Midbrain (tissue), 1 donor: ENCODE results near the gene RPS6KA2.

ENCODE experiments used
- DNase-seq: peaks from one replicate; lab custom pipeline; 2025; lab: John Stamatoyannopoulos, UW

The RPS6KA2 gene

DNA sequence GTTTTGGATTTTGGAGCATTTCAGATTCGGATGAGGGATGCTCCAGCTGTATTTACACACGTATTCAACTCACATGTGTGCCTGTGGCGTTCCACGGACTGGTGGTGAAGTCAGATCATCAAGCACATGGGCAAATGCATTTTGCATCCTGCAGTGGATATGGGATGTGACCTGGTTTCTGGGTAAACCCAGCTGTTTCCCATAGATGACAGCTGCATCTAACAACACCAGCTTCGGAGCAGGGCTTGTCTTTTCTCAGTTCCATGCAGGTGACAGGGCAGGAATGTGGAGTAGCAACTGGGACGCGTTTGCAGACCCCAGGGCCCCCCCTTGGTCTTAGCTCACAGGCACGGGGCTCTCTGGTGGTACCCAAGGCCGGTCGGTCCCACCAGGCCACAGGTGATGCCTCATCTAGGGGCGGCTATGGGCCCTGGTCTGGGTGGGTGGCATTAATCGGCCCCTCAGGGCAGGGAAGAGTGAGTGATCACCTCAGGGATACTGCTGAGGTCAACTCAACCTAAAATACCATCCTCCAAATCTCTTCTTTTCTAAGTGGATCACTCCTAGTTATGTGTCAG is 123.8 kb downstream of the RPS6KA2 start:
- DNase-seq: no peak

DNA sequence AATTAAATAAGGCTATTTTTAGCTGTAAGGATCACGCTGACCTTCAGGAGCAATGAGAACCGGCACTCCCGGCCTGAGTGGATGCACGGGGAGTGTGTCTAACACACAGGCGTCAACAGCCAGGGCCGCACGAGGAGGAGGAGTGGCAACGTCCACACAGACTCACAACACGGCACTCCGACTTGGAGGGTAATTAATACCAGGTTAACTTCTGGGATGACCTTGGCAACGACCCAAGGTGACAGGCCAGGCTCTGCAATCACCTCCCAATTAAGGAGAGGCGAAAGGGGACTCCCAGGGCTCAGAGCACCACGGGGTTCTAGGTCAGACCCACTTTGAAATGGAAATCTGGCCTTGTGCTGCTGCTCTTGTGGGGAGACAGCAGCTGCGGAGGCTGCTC is 124.6 kb downstream of the RPS6KA2 start:
- DNase-seq: no peak

DNA sequence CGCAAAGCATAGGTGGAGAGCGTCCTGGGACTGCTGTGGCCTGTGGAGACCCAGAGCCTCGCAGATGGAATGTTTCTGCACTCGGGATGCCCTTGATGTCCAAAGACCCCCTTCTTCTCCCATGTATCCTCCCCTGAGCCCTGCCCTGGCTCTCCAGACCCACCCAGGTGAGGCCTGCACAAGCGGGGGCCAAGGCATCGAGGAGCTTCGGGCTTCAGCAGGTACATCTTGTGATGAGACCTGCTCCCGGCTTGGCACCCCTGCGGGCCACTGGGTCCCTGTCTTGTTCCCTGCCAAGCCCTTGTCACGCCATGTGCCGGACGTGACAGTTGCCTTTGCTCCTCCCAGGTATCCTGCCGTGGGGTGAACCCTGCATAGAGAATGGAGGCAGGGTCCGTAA is 125.8 kb downstream of the RPS6KA2 start:
- no peak for DNase-seq

- DNase-seq: peak; percentile 71
Observed at GRCh38 chr6:166500246-166500645, 126.8 kb downstream of the RPS6KA2 start.

- no peak for DNase-seq
Observed at GRCh38 chr6:166499350-166500163, 127.5 kb downstream of the RPS6KA2 start.

- DNase-seq: no peak
Observed at GRCh38 chr6:166498661-166499349, 128.2 kb downstream of the RPS6KA2 start.

GRCh38 chr6:166498228-166498627 is 128.8 kb downstream of the RPS6KA2 start:
- no peak for DNase-seq

DNA sequence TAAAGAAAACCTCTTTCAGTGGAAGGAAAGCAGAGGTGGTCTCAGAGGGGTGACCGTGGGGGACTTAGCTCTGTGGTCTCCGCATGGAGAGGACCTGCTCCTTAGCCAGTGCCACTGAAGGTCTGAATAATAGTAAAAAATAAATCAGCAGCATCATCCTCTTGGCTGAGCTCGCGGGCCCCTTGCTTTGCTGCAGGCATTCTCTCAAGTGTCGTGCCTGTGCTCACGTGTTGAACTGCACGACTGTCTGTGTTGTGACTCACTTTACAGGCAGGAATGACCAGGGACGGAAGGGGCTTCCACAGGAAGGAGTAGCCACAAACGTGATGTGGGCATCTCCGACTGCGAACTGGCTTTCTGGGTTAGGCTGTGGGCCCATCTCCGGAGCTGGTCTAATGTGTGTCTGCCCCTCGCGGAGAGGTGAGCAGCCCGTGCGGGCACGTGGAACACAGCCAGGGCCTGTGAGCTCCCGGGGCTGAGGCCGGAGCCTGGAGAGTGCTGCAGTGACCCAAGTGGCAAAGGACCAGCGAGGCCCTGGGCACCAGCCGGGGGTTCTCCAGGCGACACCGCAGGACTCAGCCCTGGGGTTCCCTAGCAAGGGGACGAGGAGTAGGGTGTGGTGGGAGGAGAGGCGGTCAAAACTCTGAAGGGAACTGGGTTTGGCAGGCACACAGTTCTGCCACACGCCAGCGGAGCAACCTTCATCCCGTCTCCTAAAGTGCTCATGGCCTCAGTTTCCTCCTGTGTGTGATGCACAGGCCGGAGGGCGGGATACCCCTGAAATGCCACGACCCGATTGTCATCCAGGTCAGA is 129.8 kb downstream of the RPS6KA2 start:
- DNase-seq: no peak

DNA sequence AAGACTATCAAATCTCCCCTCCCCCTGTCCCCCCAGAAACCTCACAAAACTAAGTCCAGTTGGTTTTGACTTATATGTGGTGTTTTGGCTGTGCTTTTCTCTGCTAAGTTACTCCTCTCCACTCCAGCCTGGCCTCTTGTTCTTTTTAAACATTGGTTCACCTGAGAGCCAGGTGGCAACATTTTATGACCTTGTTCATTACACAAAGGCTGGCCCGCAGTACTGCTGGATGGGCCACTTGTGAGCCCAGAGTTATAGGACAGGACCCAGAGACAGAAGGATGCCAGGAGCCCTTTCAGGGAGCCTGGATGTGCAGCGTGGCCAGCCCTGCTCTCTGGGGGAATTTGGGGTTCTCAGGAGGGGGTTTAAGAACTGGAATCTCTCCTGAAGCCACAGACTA is 130.6 kb downstream of the RPS6KA2 start:
- no peak for DNase-seq

- no peak for DNase-seq
Observed at GRCh38 chr6:166495487-166496314, 131.3 kb downstream of the RPS6KA2 start.

DNA sequence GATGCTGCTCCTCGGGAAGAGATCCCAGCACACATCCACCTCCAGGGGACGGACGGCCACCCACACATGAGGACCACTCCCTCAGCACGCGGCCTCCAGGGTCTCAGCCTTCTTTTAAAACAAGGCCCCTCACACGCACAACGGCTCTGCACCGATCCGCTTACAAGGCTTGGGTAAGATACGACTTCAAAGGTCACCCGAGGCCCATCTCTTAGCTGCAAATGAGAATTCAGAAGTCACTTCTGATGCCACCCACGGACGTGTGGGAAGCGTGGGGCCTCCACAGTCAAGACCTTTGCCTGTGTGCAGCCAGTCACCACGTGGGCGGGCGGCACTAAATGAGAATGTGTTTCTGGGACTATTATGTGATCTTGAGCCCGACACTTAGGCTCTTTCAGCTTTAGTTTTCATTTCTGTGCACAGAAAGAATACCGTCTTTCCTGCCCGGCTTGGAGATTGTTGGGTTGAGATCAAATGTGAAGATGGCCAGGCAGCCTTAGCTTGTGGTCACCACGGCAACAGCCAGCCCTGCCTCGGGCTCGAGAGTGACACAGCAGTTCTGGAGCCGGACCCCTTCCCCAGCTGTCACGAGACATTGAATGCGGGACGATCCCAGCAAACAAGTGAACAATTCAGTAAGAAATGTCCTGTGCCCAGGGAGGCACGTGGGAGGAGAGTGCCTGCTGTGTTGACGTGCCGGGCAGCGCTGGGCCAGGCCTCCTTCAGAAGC is 132.1 kb downstream of the RPS6KA2 start:
- DNase-seq: peak; percentile 54

DNA sequence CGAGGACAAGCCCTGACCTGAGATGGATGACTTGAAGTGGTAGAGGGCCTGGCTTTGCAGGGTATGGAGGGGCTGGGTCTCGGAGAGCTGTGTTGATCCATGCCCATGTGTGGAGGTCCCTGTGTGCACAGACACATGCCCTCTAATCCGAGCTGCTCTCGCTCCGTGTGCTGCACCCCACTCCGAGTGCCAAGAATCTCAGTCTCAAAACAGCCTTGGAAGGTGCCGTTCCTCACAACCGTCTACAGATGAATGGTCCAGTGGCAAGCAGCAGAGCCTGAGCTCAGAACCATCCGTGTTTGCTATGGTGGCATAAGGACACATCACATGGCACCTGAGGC is 133.0 kb downstream of the RPS6KA2 start:
- DNase-seq: no peak

GRCh38 chr6:166493427-166494100 is 133.5 kb downstream of the RPS6KA2 start:
- DNase-seq: no peak

DNA sequence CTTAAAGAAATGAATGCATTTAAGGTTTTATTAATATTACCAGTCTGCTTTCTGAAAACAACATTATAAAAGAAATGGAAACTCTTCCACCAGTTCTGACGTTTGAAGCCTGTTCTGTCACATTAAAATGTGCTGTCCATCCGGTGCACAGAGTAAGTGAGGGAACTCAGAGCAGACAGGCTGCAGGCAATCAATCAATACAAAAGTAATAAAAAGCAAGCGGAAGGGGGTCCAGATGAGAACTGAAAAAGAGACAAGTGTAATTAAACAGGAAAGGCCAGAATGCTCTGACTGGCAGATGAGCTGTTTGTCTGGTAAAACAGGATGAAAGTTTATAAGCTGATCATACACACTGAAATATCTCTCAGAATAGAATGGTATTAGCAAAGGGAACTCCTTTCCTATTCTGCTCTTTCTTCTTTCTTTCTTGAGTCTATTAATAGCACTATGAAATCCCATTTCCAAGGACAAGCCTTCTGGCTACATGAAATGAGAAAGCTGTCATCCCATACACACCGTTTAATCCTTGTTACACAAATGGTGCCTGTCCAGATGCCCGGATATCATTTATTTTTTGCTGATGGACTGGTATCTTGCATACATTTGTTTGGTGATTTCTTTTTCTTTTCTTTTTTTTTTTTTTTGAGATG is 134.8 kb downstream of the RPS6KA2 start:
- DNase-seq: no peak

GRCh38 chr6:166490671-166491500 is 136.2 kb downstream of the RPS6KA2 start:
- DNase-seq: no peak

DNA sequence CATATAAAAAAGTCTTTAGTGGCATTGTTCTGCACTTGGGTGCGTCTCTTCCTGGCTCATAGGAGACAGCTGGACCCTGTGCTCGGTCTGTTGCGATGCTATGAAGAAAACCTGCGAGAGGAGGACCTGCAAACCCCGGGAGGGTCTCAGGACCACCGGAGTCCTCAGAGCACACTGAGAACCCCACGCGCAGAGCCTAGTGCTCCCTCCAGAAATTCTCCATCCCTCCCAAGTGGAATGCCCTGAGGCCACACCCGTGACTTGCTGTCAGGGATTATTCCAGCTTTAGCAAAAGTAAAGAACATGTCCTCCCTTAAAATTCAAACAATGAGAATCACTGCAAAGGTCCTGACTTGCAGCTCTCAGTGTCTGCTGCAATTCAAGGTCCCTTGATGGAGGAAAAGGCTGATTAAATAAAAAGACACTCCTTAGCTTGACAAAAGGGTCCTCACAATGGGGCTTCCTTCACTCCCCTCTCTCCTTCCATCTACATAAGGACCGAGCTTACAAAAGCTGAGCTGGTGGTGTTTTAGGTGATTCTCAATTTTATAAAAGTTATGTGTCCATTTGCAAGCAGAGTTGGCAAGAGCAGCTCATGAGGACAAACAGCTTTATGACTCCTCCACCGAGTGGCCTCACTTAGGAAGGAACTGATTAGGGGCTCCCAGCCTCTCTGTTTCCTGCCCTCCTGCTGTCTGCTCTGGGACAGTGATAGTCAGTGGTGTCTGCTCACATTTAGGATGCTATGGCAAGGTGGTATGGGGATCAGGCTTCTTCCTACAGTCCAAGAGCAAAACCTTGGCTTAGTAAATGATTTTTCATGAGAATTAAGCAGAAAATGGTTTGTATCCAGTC is 137.5 kb downstream of the RPS6KA2 start:
- no peak for DNase-seq

DNA sequence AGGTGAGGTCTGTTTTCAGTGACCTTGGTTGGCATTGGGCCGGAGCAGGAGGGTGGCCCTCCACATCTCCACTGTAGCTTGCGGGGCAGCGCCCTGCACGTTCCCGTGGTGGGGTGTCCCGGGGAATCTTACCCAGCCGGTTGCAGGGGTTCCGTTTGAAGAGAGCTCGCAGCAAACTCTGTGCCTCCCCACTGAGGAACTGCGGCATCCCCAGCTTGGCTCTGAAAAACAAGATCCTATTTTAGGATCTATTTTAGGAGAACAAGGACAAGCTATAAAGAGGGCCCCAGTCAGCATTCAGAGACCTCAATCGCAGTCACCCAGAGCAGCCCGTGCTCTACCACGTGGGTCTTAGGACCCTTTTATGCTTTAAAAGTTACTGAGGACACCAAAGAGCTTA is 138.3 kb downstream of the RPS6KA2 start:
- DNase-seq: peak; percentile 25
